B cell (primary cell): Measurements from ENCODE around the gene GRN. TPM values are rescaled to one million over a fixed set of nuclear protein-coding genes. Genes with fewer than 3 reads are reported as not detected.

Experiments
- ATAC-seq: fragments of 200-7000 bp; cut with Tn5 transposase; one replicate; pipeline ENCODE4 v1.10.0; 2021; ENCODE audit warnings: low read depth, mild to moderate bottlenecking, moderate number of reproducible peaks, moderate library complexity
- CTCF ChIA-PET: fragments of 350-600 bp; sonication (Branson Sonifier 250); formaldehyde crosslinking; loops from one replicate; lab custom pipeline; 2021; ENCODE audit warnings: antibody characterized with exemption, inconsistent platforms; lab: Charles Lee
- POLR2A ChIA-PET: fragments of 350-600 bp; sonication (Branson Sonifier 250); formaldehyde crosslinking; loops from one replicate; lab custom pipeline; 2021; ENCODE audit warnings: antibody characterized with exemption; lab: Charles Lee
- DNase-seq: peaks from one replicate; pipeline ENCODE4 v3.0.0; 2013
- H2AFZ ChIP-seq: 2 replicates; pipeline ENCODE4 v1.6.1; 2012; ENCODE audit warnings: mild to moderate bottlenecking, low read depth, low read length; ENCODE audit not compliant: insufficient read depth, poor library complexity, severe bottlenecking
- H3K27ac ChIP-seq, 2 donors: 1 replicate in 1 of 2; 2 replicates in 1 of 2; pipeline ENCODE4 v1.5.1; 2012 to 2013; ENCODE audit warnings: low read length in 2 of 2, mild to moderate bottlenecking in 2 of 2, moderate library complexity in 1 of 2
- H3K27me3 ChIP-seq, 4 experiments: fragments of 200-600 bp in 1 of 4; sonication (generic) in 1 of 4; replicated peaks in 1 of 4; 1 replicate in 2 of 4; 2 replicates in 2 of 4; pipeline versions ENCODE4 v1.6.1 to v1.7.0; 2013 to 2016; ENCODE audit warnings: low read length in 3 of 4, mild to moderate bottlenecking in 2 of 4, mixed read lengths in 1 of 4, moderate library complexity in 1 of 4; ENCODE audit not compliant: insufficient read depth in 4 of 4, control insufficient read depth in 3 of 4; ENCODE audit errors: control extremely low read depth in 1 of 4
- H3K36me3 ChIP-seq, 2 experiments: replicated peaks in 1 of 2; 1 replicate in 1 of 2; 2 replicates in 1 of 2; pipeline versions ENCODE4 v1.6.1 to v1.7.1; 2013; ENCODE audit warnings: low read length in 1 of 2; ENCODE audit not compliant: insufficient read depth in 2 of 2, control insufficient read depth in 1 of 2; ENCODE audit errors: control extremely low read depth in 1 of 2, extremely low read depth in 1 of 2
- H3K4me1 ChIP-seq, 2 donors: fragments of 200-600 bp in 1 of 2; sonication (generic) in 1 of 2; 1 replicate in 1 of 2; 2 replicates in 1 of 2; pipeline versions ENCODE4 v1.5.1 to v1.6.1; 2013 to 2017; ENCODE audit warnings: low read length in 2 of 2; ENCODE audit not compliant: control insufficient read depth in 2 of 2, insufficient read depth in 2 of 2
- H3K4me2 ChIP-seq: replicated peaks from 2 replicates; pipeline ENCODE3; 2012; ENCODE audit warnings: mild to moderate bottlenecking, low read depth, low read length; ENCODE audit not compliant: poor library complexity, severe bottlenecking
- H3K4me3 ChIP-seq, 5 experiments: fragments of 200-600 bp in 1 of 5; sonication (generic) in 1 of 5; 1 replicate in 3 of 5; 2 replicates in 2 of 5; pipeline versions ENCODE4 v1.5.1 to v1.7.0; 2011 to 2016; ENCODE audit warnings: low read length in 4 of 5, mild to moderate bottlenecking in 4 of 5, low read depth in 2 of 5, control low read depth in 1 of 5, moderate library complexity in 1 of 5; ENCODE audit not compliant: insufficient read depth in 1 of 5; ENCODE audit errors: control extremely low read depth in 1 of 5, extremely low read depth in 1 of 5
- H3K79me2 ChIP-seq: fragments of 200-600 bp; sonication (generic); one replicate; pipeline ENCODE4 v1.6.0; 2016; ENCODE audit warnings: low read length; ENCODE audit not compliant: control insufficient read depth, insufficient read depth
- H3K9ac ChIP-seq: fragments of 200-600 bp; sonication (generic); 2 replicates; pipeline ENCODE4 v1.6.1; 2017; ENCODE audit warnings: mild to moderate bottlenecking, low read length, moderate library complexity
- H3K9me3 ChIP-seq, 3 donors: one replicate each; pipeline versions ENCODE4 v1.6.1 to v1.7.1; 2013; ENCODE audit warnings: low read length in 2 of 3; ENCODE audit not compliant: control insufficient read depth in 2 of 3, insufficient read depth in 1 of 3; ENCODE audit errors: control extremely low read depth in 1 of 3
- H4K20me1 ChIP-seq: 2 replicates; pipeline ENCODE4 v1.6.0; 2012; ENCODE audit warnings: mild to moderate bottlenecking, low read length; ENCODE audit not compliant: insufficient read depth, control insufficient read depth, poor library complexity, severe bottlenecking
- H3K27ac Mint-ChIP-seq: one replicate; pipeline ENCODE4 v1.8.0; 2021; ENCODE audit warnings: mixed read lengths
- H3K27me3 Mint-ChIP-seq: one replicate; pipeline ENCODE4 v1.8.0; 2021; ENCODE audit warnings: mixed read lengths
- H3K4me1 Mint-ChIP-seq: one replicate; pipeline ENCODE4 v1.8.0; 2021; ENCODE audit warnings: mixed read lengths
- H3K4me3 Mint-ChIP-seq: one replicate; pipeline ENCODE4 v1.8.0; 2021; ENCODE audit warnings: mixed read lengths
- H3K9me3 Mint-ChIP-seq: one replicate; pipeline ENCODE4 v1.8.0; 2022; ENCODE audit warnings: mixed read lengths; ENCODE audit not compliant: insufficient read depth
- EZH2 ChIP-seq: IDR thresholded peaks from 2 replicates; pipeline ENCODE4 v1.6.1; 2012; ENCODE audit warnings: borderline replicate concordance, low read depth, mild to moderate bottlenecking, moderate library complexity, low read length; ENCODE audit not compliant: insufficient read depth, poor library complexity, severe bottlenecking
- WGBS: methylation state at CpG from one replicate; pipeline ENCODE4 v1.1.5; 2013; ENCODE audit warnings: missing lambda C conversion rate; ENCODE audit not compliant: insufficient coverage; 5-methylcytosine and 5-hydroxymethylcytosine counted together
- intact Hi-C: fragments of 100-400 bp; cut with micrococcal nuclease; formaldehyde crosslinking; loops from one replicate; pipeline ENCODE4 v1.10.0; 2022
- polyA minus RNA-seq: library from RNA; depleted of rRNA, polyadenylated mRNA; stranded (reverse); fragments of >200 nt; gene quantifications from 2 replicates; pipeline ENCODE4 v1.2.3, GENCODE V29; 2012
- polyA plus RNA-seq: library from polyadenylated mRNA; depleted of rRNA; stranded (reverse); fragments of >200 nt; gene quantifications from 2 replicates; pipeline ENCODE4 v1.2.3, GENCODE V29; 2012
- total RNA-seq, 2 donors: library from RNA; stranded (reverse); fragments of 120-200 nt in 1 of 2; gene quantifications; 1 replicate in 1 of 2; 2 replicates in 1 of 2; pipeline versions ENCODE4 v1.2.3 to v1.2.4, GENCODE V29; 2013 to 2022
- TF ChIP-seq, protein P1 (sequence below): fragments of 200-600 bp; IDR thresholded peaks from one replicate; pipeline ENCODE4 v1.8.0; 2022; ENCODE audit warnings: antibody characterized with exemption, mild to moderate bottlenecking

GRN gene
- total RNA-seq (185 and 187 TPM in 2 replicates), polyA plus RNA-seq (144 and 226 TPM in 2 replicates), polyA minus RNA-seq (210 and 263 TPM in 2 replicates)
- 92.4 TPM for total RNA-seq (2013)

DNA sequence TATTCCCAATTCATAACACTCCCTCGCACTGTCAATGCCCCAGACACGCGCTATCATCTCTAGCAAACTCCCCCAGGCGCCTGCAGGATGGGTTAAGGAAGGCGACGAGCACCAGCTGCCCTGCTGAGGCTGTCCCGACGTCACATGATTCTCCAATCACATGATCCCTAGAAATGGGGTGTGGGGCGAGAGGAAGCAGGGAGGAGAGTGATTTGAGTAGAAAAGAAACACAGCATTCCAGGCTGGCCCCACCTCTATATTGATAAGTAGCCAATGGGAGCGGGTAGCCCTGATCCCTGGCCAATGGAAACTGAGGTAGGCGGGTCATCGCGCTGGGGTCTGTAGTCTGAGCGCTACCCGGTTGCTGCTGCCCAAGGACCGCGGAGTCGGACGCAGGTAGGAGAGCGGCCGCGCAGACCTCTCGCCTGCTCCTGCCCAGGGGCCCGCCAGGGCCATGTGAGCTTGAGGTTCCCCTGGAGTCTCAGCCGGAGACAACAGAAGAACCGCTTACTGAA lies at the start of gene GRN:
Gene GRN, plus strand, starts transcription at position 364 of the 515 bp plus-strand sequence. CDS start 3,863 bp downstream, outside the sequence.
- Histone ChIP-seq H3K9me3 (peaks cover 0 to 3% (median 0%) of the 10 kb centered on the region in 3 donors), H2AFZ (peak within 1 kb of the TSS; percentile 64), H3K36me3 (peaks cover 0 to 10% of the 10 kb centered on the region in 2 experiments), H4K20me1 (peaks cover 11% of the 10 kb centered on the region), H3K27me3 (no peaks in the 10 kb centered on the region), H3K9ac (peak within 1 kb of the TSS; percentile 74), H3K4me3 (peak within 1 kb of the TSS; percentile 61 to 94 (median 91)), H3K4me1 (peaks cover 37 to 52% of the 10 kb centered on the region in 2 donors), H3K27ac (peak within 1 kb of the TSS; percentile 85 to 89), H3K79me2 (peaks cover 7% of the 10 kb centered on the region), H3K4me2 (peak within 1 kb of the TSS; percentile 79)
- 2% methylated on average over 20 of the region's 26 CpGs for WGBS
- ChIA-PET POLR2A (interaction anchor here (0.5 to 1.6 kb wide), 14 partner anchors 9 to 828 kb away, joined by 3 to 11 read pairs (median 4); partner anchors contain the start of genes HDAC5, SLC25A39, TMUB2 and UBTF), CTCF (interaction anchor here (0.6 to 3.3 kb wide), 21 partner anchors 10 to 401 kb away, joined by 3 to 66 read pairs (median 7); partner anchors contain the start of genes FAM171A2, HDAC5, SLC25A39 and TMUB2)
- DNase-seq (peak; percentile 91), ATAC-seq (peak; percentile 76)
- peaks cover 45% of the 10 kb centered on the region for H3K4me1 Mint-ChIP-seq
- peak within 1 kb of the TSS; percentile 90 for H3K27ac Mint-ChIP-seq
- no peaks in the 10 kb centered on the region for H3K9me3 Mint-ChIP-seq
- no peaks in the 10 kb centered on the region for H3K27me3 Mint-ChIP-seq
- TF ChIP-seq, protein P1, sequence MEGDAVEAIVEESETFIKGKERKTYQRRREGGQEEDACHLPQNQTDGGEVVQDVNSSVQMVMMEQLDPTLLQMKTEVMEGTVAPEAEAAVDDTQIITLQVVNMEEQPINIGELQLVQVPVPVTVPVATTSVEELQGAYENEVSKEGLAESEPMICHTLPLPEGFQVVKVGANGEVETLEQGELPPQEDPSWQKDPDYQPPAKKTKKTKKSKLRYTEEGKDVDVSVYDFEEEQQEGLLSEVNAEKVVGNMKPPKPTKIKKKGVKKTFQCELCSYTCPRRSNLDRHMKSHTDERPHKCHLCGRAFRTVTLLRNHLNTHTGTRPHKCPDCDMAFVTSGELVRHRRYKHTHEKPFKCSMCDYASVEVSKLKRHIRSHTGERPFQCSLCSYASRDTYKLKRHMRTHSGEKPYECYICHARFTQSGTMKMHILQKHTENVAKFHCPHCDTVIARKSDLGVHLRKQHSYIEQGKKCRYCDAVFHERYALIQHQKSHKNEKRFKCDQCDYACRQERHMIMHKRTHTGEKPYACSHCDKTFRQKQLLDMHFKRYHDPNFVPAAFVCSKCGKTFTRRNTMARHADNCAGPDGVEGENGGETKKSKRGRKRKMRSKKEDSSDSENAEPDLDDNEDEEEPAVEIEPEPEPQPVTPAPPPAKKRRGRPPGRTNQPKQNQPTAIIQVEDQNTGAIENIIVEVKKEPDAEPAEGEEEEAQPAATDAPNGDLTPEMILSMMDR, result no peak
- no peak for TF ChIP-seq EZH2
- peak within 1 kb of the TSS; percentile 96 for H3K4me3 Mint-ChIP-seq
- intact Hi-C loops, result loop anchor here (1.0 to 2.0 kb wide), 8 partner anchors 9 to 330 kb away; partner anchors contain the start of genes FAM171A2, HROB, SLC25A39 and TMEM101

- Histone ChIP-seq H2AFZ (no peak overlapping the region), H3K27ac (no peak overlapping the region), H3K36me3 (no peaks in the 10 kb centered on the region), H3K4me3 (no peak overlapping the region), H3K27me3 (peaks cover 0 to 6% (median 1%) of the 10 kb centered on the region in 4 experiments), H3K9ac (no peak overlapping the region), H3K79me2 (no peaks in the 10 kb centered on the region), H3K9me3 (no peaks in the 10 kb centered on the region), H4K20me1 (no peaks in the 10 kb centered on the region), H3K4me1 (no peaks in the 10 kb centered on the region), H3K4me2 (no peak overlapping the region)
- Mint-ChIP-seq H3K27ac (no peak overlapping the region), H3K4me1 (no peaks in the 10 kb centered on the region), H3K27me3 (peaks cover 25% of the 10 kb centered on the region), H3K9me3 (no peaks in the 10 kb centered on the region), H3K4me3 (no peak overlapping the region)
- ChIA-PET CTCF (no interaction called here), POLR2A (interaction anchor here (0.6 kb wide), 1 partner anchor 73 kb away, joined by 3 read pairs; no protein-coding TSS in a partner anchor)
- no peak for TF ChIP-seq EZH2
- TF ChIP-seq, protein P1, result no peak
- intact Hi-C loops, result no loop called here
- no CpG with 5 or more reads among the region's 3 CpGs for WGBS
- no peak for ATAC-seq
- no peak for DNase-seq
These were observed 47.1 kb upstream of the GRN start for GRCh38 chr17:44297975-44298374.
